ENCODE measurements around the gene GPT2.
A peak's percentile ranks its signal among the peaks of the same experiment; 100 is the strongest.
"Not testable (repeated sequence)": the region's sequence is repeated elsewhere in the genome, so short reads cannot be mapped to it uniquely, and the experiment has no call there.

GPT2 gene

DNA sequence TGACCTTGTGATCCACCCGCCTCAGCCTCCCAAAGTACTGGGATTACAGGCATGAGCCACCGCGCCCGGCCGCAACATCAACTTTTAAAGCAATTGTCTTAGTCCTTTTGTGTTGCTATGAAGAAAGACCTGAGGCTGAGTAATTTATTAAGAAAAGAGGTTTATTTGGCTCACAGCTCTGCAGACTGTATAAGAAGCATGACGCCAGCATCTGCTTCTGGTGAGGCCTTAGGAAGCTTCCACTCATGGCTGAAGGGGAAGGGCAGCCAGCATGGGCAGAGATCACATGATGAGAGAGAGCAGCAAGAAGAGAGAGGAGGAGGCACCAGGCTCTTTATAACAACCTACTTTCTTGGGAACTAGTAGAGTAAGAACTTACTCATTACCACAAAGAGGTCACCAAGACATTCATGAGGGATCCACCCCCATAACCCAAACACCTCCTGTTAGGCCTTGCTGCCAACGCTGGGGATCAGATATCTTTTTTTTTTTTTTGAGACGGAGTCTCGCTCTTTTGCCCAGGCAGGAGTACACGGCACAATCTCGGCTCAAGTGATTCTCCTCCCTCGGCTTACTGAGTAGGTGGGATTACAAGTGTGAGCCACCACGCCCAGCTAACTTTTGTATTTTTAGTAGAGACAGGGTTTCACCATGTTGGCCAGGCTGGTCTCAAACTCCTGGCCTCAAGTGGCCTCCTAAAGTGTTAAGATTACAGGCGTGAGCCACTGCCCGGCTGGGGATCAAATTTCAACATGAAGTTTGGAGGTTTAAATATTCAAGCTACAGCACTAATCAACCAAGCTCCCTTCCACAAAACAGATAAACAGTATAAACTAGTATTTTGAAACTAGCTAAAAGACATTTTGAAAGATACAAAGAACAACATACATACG, 21.4 kb upstream of the GPT2 start:
- DNase-seq: peak in 1 of 2 experiments; percentile 25

DNA sequence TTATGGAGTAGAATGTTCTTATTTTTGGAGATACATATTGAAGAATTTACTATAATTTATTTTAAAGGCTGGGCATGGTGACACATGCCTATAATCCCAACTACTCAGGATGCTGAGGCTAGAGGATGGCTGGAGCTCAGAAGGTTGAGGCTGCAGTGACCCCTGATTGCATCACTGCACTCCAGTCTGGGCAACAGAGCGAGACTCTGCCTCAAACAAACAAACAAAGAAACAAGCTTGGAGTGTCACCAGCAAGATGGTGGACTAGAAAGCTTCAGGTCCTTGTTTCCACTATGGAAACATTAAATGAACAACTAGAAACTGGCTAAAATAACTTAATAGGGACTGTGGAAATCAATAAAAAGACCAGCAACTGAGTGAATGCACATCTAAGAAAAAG, 17.9 kb upstream of the GPT2 start:
- no peak for DNase-seq

DNA sequence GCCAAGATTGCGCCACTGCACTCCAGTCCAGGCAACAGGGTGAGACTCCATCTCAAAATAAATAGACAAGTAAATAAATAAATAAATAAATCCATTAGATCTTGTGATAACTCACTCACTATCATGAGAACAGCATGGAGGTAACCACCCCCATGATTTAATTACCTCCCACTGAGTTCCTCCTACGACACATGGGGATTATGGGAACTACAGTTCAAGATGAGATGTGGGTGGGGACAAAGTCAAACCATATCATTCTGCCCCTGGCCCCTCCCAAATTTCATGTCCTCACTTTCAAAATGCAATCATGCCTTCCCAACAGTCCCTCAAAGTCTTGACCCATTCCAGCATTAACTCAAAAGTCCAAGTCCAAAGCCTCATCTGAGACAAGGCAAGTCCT, 16.7 kb upstream of the GPT2 start:
- not testable (repeated sequence) for DNase-seq

DNA sequence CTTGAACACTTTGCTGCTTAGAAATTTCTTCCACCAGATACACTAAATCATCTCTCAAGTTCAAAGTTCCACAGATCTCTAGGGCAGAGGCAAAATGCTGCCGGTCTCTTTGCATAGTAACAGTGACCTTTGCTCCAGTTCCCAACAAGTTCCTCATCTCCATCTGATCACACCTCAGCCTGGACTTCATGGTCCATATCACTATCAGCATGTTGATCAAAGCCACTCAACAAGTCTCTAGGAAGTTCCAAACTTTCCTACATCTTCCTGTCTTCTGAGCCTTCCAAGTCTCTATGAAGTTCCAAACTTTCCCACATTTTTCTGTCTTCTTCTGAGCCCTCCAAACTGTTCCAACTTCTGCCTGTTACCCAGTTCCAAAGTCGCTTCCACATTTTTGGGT, 15.3 kb upstream of the GPT2 start:
- not testable (repeated sequence) for DNase-seq

DNA sequence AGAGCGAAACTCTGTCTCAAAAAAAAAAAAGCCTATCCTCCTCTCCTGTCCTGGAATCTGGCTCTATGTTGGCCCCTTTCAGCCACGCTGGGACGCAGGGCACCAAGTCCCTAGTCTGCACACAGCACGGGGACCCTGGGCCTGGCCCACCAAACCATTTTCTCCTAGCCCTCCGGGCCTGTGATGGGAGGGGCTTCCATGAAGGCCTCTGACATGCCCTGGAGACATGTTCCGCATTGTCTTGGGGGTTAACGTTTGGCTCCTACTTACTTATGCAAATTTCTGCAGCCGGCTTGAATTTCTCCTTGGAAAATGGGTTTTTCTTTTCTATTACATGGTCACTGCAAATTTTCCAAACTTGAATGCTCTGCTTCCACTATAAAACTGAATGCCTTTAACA, 12.6 kb upstream of the GPT2 start:
- no peak for DNase-seq

DNA sequence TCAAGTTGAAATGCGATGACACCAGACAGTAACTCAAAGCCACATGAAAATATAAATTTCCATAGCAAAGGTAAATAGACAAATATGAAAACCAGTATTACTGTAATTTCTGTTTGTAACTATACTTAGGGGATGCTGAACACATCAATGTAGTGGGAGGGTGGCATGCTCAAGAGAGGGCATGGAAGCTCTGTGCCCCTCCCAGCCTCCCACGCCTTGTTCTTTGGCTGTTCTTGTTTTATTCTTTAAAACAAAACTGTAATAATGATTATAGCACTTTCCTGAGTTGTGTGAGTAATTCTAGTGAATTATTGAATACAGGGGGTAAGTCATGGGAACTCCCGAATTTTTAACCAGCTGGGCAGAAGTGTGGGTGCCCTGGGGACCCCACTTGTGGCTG, 11.0 kb upstream of the GPT2 start:
- DNase-seq: no peak

DNA sequence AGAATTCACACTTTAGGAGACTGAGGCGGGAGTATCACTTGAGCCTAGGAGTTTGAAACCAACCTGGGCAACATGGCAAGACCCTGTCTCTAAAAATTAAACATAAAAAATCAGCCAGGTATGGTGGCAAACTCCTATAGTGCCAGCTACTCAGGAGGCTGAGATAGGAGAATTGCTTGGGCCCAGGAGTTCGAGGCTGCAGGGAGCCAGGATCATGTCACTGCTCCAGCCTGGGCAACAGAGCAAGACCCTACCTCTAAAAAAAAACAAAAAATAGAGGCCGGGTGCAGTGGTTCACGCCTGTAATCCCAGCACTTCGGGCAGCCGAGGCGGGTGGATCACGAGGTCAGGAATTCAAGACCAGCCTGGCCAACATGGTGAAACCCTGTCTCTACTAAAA, 8.9 kb upstream of the GPT2 start:
- no peak for DNase-seq

DNA sequence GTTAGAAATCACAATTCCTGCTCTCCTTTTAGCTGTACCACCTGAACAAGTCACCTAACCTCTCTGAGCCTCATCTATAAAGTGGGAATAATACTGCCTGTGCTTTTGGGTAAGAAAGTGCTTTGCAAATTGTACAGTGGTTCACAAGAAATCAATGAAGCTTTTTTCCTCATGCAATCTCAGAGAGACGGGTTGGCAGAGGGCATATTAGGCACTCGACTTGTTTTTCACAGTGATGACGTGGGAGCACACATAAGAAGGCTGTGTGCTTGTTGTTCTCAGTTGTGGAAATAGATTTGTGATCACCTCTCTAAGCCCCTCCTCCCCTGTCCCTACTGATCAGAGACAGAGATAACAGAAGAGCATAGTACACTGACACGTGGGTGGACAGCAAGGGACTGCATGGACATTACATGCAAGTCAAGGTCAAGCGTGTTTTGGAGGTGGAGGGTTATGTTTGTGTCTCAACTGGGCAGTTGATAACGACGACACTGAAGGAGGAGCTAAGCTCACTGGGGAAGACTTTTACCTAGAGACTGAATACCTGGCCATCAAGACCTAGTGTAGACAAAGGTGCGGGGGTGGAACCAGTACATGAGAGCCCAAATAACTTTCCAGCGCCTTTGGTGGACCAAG, 1.7 kb upstream of the GPT2 start:
- DNase-seq: no peak

DNA sequence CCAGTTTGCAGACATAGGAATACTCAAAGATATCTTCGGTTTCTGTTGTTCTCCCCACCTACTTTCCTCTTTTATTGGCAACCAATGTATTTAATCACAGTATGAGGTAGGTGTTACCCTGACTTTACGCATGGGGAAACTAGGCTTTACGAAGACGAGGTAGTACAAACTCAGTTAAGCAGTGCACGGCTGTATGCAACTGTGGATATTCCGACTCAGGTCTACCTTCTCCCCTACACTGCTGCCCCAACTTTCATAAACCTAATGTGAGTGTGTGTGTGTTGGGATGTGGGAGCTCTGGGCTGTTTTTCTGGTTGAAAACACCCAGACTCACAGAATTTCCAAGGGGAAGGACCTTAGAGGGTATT, 1.2 kb upstream of the GPT2 start:
- no peak for DNase-seq

DNA sequence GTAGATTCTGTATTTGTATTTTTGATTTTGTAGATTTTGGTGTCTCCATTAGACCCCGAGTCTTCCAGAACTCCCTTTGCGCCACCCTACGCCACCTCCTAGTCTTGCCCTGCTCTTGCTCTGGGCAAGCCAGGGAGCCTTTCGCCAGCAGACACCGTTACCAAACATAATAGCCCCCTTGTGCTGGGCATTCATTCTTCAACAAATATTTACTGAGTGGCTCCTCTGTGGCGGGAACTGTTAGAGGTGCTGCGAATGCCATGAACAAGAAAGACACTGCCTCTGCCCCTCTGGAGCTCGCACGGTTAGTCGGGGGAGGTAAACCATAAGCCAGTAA, 841 bp upstream of the GPT2 start:
- DNase-seq: no peak

DNA sequence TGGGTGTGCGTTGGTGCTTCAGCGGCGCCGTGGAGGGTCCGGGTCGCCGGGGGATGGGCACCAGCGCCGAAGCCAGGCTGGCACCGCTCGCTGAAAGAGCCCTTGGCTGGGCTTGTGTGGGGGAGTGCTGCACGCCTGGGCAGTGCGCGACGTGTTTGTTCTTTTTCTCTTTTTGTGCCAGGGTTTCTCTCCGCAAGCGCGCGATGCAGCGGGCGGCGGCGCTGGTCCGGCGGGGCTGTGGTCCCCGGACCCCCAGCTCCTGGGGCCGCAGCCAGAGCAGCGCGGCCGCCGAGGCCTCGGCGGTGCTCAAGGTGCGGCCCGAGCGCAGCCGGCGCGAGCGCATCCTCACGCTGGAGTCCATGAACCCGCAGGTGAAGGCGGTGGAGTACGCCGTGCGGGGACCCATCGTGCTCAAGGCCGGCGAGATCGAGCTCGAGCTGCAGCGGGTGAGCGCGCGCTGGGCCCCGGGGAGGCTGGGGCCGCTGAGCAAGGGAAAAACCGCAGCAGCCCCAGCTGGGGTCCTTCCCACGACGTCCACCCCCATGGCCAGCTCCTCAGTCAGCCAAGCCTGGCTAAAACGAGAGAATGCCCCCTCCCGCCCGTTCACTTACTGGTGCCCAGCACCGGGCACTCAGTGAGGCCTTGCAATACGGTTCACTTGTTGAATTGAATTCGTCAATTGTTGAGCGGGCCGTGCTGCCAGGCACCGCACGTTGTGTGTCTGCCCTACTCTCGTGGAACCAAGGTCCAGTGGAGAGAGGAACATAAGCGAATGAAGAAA, 541 bp downstream of the GPT2 start:
- peak in 1 of 2 experiments; percentile 38 for DNase-seq

DNA sequence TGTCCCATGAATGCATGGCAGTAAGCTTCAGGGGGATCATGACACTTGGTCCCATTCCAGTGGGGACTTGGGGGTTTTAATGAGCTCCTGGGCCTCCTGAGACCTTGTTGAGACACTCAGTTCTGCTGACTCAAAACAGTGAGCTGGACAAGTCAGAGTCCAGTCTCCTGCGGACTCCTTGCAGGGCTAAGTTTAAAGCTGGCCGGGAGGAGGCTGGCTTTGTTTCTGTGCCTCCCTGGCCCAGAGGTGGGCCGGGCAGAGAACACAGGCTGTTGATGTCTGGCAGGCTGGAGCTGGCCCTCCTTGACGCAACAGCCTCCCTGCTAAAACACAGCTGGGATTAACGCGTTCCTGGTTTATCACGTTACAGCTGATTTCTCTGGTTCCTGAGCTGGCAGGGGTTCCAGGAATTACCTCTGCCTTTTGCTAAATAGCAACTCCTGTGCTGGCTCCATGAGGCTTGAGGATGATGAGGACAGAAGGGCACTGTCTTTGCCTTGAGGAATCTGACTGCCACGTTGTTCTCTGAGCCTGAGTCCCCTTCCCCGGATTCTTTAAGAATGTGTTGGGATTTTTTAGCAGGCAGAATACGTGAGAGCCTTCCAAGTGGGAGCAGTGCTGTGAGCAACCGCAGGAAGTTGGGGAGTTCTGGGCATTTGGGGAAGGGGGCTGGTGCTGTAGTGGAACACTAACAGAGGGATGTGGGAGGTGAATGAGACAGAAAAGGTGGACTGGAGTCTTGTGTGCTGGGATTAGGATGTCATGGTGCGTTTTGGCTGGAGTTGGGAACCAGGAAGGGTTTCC, 2.0 kb downstream of the GPT2 start:
- DNase-seq: no peak

DNA sequence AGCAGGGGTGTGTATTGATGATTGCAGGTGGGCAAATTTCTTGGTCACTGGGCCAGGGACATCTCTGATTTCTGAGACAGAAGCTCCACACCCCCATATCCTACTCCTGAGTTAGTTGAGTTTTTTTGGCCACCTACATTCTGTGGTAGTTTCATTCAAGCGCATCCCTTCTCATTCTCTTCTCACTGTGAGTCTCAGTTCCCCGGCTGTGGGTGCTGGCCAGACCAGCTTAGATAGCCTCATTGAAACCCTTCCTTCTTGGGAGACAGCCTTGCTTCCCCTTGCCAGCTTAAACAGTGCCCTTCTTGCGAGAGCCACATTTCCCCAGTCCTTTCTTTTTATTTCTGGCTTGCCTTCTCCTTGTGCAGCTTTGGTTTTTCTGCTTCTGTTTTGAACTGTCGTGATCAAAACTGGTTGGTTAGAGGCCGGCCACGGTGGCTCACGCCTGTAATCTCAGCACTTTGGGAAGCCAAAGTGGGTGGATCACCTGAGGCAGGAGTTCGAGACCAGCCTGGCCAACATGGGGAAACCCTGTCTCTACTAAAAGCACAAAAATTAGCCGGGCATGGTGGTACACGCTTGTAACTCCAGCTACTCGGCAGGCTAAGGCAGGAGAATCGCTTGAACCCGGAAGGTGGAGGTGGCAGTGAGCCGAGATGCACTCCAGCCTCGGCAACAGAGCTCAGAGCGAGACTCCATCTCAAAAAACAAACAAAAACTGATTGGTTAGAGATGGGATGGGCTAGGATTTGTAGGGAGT, 2.8 kb downstream of the GPT2 start:
- no peak for DNase-seq

DNA sequence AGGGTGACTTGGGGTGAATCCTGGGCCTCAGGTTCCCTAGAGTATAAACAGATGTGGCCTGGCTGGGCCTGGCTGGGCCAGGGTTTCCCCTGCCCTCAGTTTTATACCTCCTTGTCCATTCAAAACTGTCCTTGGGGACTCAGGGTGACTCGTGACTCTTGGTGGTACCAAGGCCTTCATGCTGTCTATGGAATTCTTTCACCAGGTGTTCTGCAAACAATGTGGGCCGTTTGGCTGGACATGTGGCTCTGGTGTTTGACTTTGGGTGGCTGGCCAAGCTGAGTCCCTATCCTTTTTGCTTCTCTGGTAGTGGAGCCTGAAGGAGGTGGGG, 3.3 kb downstream of the GPT2 start:
- no peak for DNase-seq

DNA sequence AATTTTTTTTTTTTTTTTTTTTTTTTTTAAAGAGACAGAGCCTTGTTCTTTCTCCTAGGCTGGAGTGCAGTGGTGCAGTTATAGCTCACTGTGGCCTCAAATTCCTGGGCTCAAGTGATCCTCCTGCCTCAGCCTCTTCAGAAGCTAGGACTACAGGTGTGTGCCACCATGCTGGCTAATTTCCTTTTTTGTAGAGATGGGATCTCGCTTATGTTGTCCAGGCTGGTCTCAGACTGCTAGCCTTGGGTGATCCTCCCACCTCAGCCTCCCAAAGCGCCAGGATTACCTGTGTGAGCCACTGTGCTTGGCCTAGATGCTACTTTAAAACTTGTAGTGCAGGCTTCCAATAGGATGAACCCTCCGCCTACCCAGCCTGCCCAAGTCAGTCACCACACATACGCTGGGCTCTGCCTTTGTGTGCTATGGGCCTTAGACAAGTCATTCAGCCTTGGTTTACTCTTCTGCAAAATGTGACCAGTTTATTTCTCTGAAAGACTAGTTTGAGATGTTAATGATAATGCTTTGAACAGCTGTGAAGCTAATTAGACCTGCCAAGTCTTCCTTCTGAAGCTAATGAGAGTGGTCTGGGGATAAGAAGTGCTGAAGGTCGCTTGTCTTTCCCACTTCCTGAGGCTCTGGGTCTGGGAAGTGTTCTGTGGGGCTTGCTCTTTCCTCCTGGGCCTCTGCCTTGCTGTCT, 5.2 kb downstream of the GPT2 start:
- DNase-seq: no peak

DNA sequence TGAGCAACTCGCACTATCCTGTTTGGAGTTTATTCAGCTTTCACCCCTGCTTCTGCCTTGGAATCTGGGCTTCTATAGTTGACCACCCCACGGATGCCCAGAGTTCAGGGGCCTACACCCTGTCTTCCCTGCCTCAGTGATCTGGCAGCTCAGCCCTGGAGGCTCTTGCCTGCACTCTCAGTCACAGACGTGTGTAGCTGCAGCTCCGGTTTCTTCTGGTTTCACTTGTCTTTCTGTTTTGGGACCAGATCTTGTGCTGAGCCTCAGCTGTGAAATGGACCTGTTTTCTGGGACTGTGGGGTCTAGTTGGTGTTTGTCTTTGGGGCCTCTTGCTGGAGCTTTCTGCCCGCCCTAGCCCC, 5.8 kb downstream of the GPT2 start:
- no peak for DNase-seq

DNA sequence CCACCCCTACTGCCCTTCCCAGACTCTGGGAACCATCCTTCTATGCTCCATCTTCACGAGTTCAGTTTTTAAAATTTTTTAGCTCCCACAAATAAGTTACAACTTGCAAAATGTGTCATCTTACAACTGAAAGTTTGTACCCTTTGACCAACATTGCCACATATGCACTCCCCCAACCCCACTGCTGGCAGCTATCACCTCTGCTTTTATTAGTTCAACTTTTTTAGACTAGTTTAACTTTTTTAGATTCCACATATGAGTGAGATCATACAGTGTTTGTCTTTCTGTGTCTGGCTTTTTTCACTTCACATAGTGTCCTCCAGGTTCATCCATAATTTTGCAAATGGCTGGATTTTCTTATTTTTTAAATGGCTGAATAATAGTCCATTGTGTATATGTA, 7.7 kb downstream of the GPT2 start:
- no peak for DNase-seq

DNA sequence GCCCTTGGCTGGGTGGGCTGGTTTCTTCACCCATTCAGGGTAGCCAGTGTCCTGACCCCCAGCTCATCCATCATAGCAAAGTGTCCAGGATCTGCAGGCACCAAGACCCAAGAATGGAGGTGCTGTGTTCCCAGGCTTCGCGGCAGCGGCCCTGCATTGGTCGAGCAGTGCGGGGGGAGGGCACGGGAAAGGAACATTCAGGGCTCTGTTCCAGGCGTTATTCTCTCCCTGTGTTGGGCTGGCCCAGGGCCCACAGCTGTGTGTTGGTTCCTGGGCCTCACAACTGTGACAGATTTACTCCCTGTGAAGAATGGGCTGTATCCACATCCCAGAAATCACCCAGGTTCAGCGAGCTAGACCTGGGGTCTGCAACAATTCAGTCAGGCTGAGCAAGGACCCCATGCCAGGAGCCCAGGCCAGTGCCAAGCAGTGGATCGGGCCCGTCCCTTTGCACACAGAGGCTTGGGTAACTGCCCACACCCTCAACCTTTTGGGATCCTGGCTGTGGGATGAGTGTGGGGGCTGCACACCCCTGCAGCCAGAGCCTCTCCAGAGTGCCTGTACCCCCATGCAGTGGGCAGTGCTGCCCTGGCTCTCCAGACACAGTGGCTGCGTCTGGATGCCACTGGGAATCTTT, 10.0 kb downstream of the GPT2 start:
- DNase-seq: no peak

DNA sequence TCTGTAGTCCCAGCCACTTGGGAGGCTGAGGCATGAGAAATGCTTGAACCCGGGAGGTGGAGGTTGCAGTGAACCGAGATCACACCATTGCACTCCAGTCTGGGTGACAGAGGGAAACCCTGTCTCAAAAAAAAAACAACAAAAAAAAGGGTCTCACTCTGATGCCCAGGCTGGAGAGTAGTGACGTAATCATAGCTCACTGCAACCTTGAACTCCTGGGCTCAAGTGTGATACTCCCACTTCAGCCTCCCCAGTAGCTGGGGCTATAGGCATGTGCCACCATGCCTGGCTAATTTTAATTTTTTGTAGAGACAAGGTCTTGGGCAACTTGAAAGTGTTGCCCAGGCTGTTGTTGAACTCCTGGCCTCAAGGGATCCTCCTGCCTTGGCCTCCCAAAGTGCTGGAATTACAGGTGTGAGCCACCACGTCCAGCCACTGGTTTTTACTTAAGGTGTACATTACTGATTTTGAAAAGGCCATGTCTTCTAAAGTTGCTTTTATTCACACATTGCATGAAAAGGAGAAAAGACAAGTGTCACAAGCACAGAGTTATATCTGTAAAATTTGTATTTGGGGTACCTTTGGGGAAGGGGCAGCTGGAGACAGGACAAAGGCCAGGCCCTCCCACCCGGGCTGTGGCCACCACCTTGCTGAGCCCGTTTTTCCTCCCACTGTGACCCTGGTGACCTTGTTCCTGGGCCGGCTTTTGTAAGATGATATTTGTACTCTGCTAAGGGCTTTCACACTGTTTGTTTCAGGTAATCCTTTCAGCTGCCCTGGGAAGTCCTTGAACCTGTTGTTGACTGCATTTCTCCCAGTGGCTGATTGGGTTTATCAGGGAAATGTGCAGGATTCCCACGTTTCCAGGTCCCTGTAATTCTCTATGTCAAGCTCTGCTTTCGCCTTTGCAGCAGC, 11.5 kb downstream of the GPT2 start:
- DNase-seq: no peak

DNA sequence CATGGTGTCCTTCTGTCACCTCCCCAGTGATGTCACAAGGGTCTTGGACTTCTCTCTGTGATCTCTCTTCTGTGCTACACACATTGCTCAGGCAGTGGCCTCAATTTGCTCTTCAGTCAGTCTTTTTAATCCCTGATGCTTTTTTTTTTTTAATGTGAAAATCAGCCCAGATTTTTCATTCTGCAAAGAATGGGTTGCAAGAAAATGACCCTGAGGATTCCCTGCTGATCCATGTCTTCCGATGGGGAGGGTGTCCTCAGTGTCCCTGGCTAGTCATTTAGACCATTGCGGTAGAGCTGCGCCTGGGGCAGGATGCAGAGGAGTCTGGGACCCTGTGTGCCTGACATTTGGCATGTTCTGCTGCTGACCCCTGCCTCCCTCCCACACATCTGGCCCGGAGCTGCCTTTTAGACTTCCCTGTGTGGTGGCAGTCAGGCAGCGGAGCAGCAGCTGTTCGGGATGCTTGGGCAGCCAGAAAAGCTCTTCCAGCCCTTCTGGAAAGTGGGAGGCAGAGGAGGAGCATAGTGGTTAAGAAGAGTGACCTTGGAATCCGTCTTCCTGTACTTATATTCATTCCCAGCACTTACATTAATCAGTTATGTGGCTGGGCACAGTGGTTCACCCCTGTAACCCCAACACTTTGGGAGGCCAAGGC, 12.3 kb downstream of the GPT2 start:
- peak in 1 of 2 experiments; percentile 6 for DNase-seq
